H9 (cell line): Measurements from ENCODE around the gene MREG. TPM values are rescaled to one million over a fixed set of nuclear protein-coding genes. Genes with fewer than 3 reads are reported as not detected.
"Not testable (repeated sequence)": the region's sequence is repeated elsewhere in the genome, so short reads cannot be mapped to it uniquely, and the experiment has no call there.

ENCODE experiments used
- DNase-seq: peaks from one replicate; pipeline ENCODE4 v3.0.0-alpha.2; 2017
- H2AFZ ChIP-seq: one replicate; pipeline ENCODE4 v1.6.1; 2013; ENCODE audit warnings: mild to moderate bottlenecking, low read length, control low read depth, moderate library complexity
- H2AK5ac ChIP-seq: 2 replicates; pipeline ENCODE4 v1.6.1; 2013; ENCODE audit warnings: low read length, control low read depth, mixed read lengths; ENCODE audit not compliant: insufficient read length
- H2BK120ac ChIP-seq: one replicate; pipeline ENCODE4 v1.6.1; 2013; ENCODE audit warnings: low read depth, mild to moderate bottlenecking, low read length, control low read depth, inconsistent platforms; ENCODE audit not compliant: poor library complexity, severe bottlenecking
- H2BK12ac ChIP-seq: 2 replicates; pipeline ENCODE4 v1.6.1; 2013; ENCODE audit warnings: low read length, control low read depth, mixed read lengths, low read depth; ENCODE audit not compliant: insufficient read length
- H2BK15ac ChIP-seq: 2 replicates; pipeline ENCODE4 v1.6.1; 2013; ENCODE audit warnings: low read depth, low read length, control low read depth
- H2BK20ac ChIP-seq: one replicate; pipeline ENCODE4 v1.6.1; 2013; ENCODE audit warnings: low read depth, mild to moderate bottlenecking, low read length, control low read depth, inconsistent platforms; ENCODE audit not compliant: poor library complexity, severe bottlenecking
- H2BK5ac ChIP-seq: 2 replicates; pipeline ENCODE4 v1.6.1; 2013; ENCODE audit warnings: low read length, control low read depth, mixed read lengths; ENCODE audit not compliant: insufficient read length
- H3K14ac ChIP-seq: 2 replicates; pipeline ENCODE4 v1.6.1; 2013; ENCODE audit warnings: low read length, control low read depth; ENCODE audit not compliant: insufficient read depth
- H3K18ac ChIP-seq: 2 replicates; pipeline ENCODE4 v1.6.1; 2013; ENCODE audit warnings: low read depth, mild to moderate bottlenecking, mixed read lengths, low read length, control low read depth; ENCODE audit not compliant: insufficient read length
- H3K23ac ChIP-seq: 2 replicates; pipeline ENCODE4 v1.6.1; 2013; ENCODE audit warnings: low read length, control low read depth, mixed read lengths, low read depth; ENCODE audit not compliant: insufficient read length
- H3K23me2 ChIP-seq: 2 replicates; pipeline ENCODE4 v1.6.1; 2013; ENCODE audit warnings: low read depth, mild to moderate bottlenecking, mixed read lengths, low read length, control low read depth; ENCODE audit not compliant: insufficient read length, poor library complexity, severe bottlenecking
- H3K27ac ChIP-seq: 2 replicates; pipeline ENCODE4 v1.5.1; 2013; ENCODE audit warnings: low read length, control low read depth, mixed read lengths, low read depth; ENCODE audit not compliant: insufficient read length
- H3K27me3 ChIP-seq: 2 replicates; pipeline ENCODE4 v1.6.1; 2013; ENCODE audit warnings: low read length, control low read depth, inconsistent platforms; ENCODE audit not compliant: insufficient read depth
- H3K4ac ChIP-seq: 2 replicates; pipeline ENCODE4 v1.6.1; 2013; ENCODE audit warnings: low read depth, mild to moderate bottlenecking, control low read depth, inconsistent platforms, low read length, moderate library complexity
- H3K4me1 ChIP-seq: 2 replicates; pipeline ENCODE4 v1.6.1; 2013; ENCODE audit warnings: low read length, control low read depth, inconsistent platforms; ENCODE audit not compliant: insufficient read depth
- H3K4me2 ChIP-seq: 2 replicates; pipeline ENCODE4 v1.6.1; 2013; ENCODE audit warnings: low read length, control low read depth, mixed read lengths; ENCODE audit not compliant: insufficient read length, insufficient read depth
- H3K56ac ChIP-seq: 2 replicates; pipeline ENCODE4 v1.6.1; 2013; ENCODE audit warnings: low read depth, mild to moderate bottlenecking, mixed read lengths, low read length, control low read depth; ENCODE audit not compliant: insufficient read length
- H3K79me1 ChIP-seq: 2 replicates; pipeline ENCODE4 v1.6.1; 2013; ENCODE audit warnings: low read depth, mild to moderate bottlenecking, moderate library complexity, low read length, control low read depth, inconsistent platforms; ENCODE audit not compliant: insufficient read depth, poor library complexity, severe bottlenecking
- H3K79me2 ChIP-seq: 2 replicates; pipeline ENCODE4 v1.6.1; 2013; ENCODE audit warnings: low read length, control low read depth, inconsistent platforms; ENCODE audit not compliant: insufficient read depth
- H3K9ac ChIP-seq: 2 replicates; pipeline ENCODE4 v1.6.1; 2013; ENCODE audit warnings: low read length, control low read depth, mixed read lengths; ENCODE audit not compliant: insufficient read length; ENCODE audit errors: extremely low read depth
- H3K9me3 ChIP-seq: one replicate; pipeline ENCODE4 v1.6.1; 2013; ENCODE audit warnings: low read depth, low read length, inconsistent platforms; ENCODE audit not compliant: control insufficient read depth
- H3T11ph ChIP-seq: one replicate; pipeline ENCODE4 v1.6.1; 2013; ENCODE audit warnings: mild to moderate bottlenecking, low read length, control low read depth, inconsistent platforms
- H4K20me1 ChIP-seq: one replicate; pipeline ENCODE4 v1.6.1; 2013; ENCODE audit not compliant: control insufficient read depth, insufficient read length, insufficient read depth
- H4K5ac ChIP-seq: 2 replicates; pipeline ENCODE4 v1.6.1; 2013; ENCODE audit warnings: low read depth, mild to moderate bottlenecking, mixed read lengths, low read length, control low read depth; ENCODE audit not compliant: insufficient read length
- H4K8ac ChIP-seq: replicated peaks from 2 replicates; pipeline ENCODE4 v1.6.1; 2013; ENCODE audit warnings: low read length, control low read depth, mixed read lengths, low read depth; ENCODE audit not compliant: insufficient read length
- H4K91ac ChIP-seq: 2 replicates; pipeline ENCODE4 v1.6.1; 2013; ENCODE audit warnings: low read depth, mild to moderate bottlenecking, moderate library complexity, mixed read lengths, low read length, control low read depth; ENCODE audit not compliant: insufficient read length
- H3K27ac Mint-ChIP-seq, 3 experiments: 2 replicates in 2 of 3; 3 replicates in 1 of 3; pipeline ENCODE4 v1.8.0; 2020 to 2021; ENCODE audit warnings: mixed read lengths in 3 of 3, mild to moderate bottlenecking in 1 of 3, moderate library complexity in 1 of 3
- H3K27me3 Mint-ChIP-seq: 2 replicates; pipeline ENCODE4 v1.8.0; 2021; ENCODE audit warnings: low read depth, mild to moderate bottlenecking, moderate library complexity, mixed read lengths
- H3K36me3 Mint-ChIP-seq, 3 experiments: 2 replicates in 2 of 3; 3 replicates in 1 of 3; pipeline ENCODE4 v1.8.0; 2020 to 2021; ENCODE audit warnings: low read depth in 3 of 3, mixed read lengths in 3 of 3; ENCODE audit not compliant: insufficient read depth in 1 of 3
- H3K4me1 Mint-ChIP-seq, 2 experiments: 2 replicates each; pipeline ENCODE4 v1.8.0; 2020; ENCODE audit warnings: mixed read lengths in 2 of 2
- H3K4me3 Mint-ChIP-seq, 2 experiments: 2 replicates in 1 of 2; 3 replicates in 1 of 2; pipeline ENCODE4 v1.8.0; 2020 to 2021; ENCODE audit warnings: mild to moderate bottlenecking in 2 of 2, mixed read lengths in 2 of 2, moderate library complexity in 1 of 2
- H3K9me3 Mint-ChIP-seq, 2 experiments: 2 replicates in 1 of 2; 3 replicates in 1 of 2; pipeline ENCODE4 v1.8.0; 2020; ENCODE audit warnings: mild to moderate bottlenecking in 2 of 2, mixed read lengths in 2 of 2, moderate library complexity in 1 of 2
- CTCF ChIP-seq: fragments of 200-600 bp; sonication (generic); conservative IDR thresholded peaks from 3 replicates; pipeline ENCODE4 v1.8.0; 2021; ENCODE audit warnings: antibody characterized with exemption, mild to moderate bottlenecking
- WGBS: extraction: QIAGEN DNeasy Blood & Tissue Kit; methylation state at CpG from one replicate; pipeline ENCODE4 v1.1.7; 2013; ENCODE audit warnings: missing lambda C conversion rate, low lambda C conversion rate, mixed read lengths; ENCODE audit not compliant: insufficient read length; ENCODE audit errors: extremely low coverage; 5-methylcytosine and 5-hydroxymethylcytosine counted together
- total RNA-seq: library from RNA; stranded (reverse); gene quantifications from 2 replicates; pipeline ENCODE4 v1.2.1, GENCODE V29; 2021

MREG gene
- total RNA-seq, 1 experiment from 2014 or later = 21.8 TPM

GRCh38 chr2:215958257-215958656 lies 55.1 kb downstream of the MREG start:
- Histone ChIP-seq H3K9ac (no peak overlapping the region), H3K4ac (no peak overlapping the region), H3K27ac (no peak overlapping the region), H3K56ac (no peak overlapping the region), H4K91ac (no peak overlapping the region), H4K5ac (no peak overlapping the region), H3T11ph (no peak overlapping the region), H3K27me3 (no peaks in the 10 kb centered on the region), H2BK120ac (no peak overlapping the region), H3K23ac (no peak overlapping the region), H3K14ac (no peak overlapping the region), H3K23me2 (no peaks in the 10 kb centered on the region), H3K18ac (no peak overlapping the region), H3K79me1 (no peaks in the 10 kb centered on the region), H2AK5ac (no peak overlapping the region), H2BK15ac (no peak overlapping the region), H2AFZ (no peak overlapping the region), H4K20me1 (no peaks in the 10 kb centered on the region), H4K8ac (no peak overlapping the region), H3K9me3 (no peaks in the 10 kb centered on the region), H3K79me2 (no peaks in the 10 kb centered on the region; the same call in 1 of the 2 replicates), H3K4me1 (no peaks in the 10 kb centered on the region), H2BK5ac (no peak overlapping the region), H3K4me2 (no peak overlapping the region), H2BK12ac (no peak overlapping the region), H2BK20ac (no peak overlapping the region)
- TF ChIP-seq CTCF = no peak
- no peak for DNase-seq
- peaks cover 7 to 8% of the 10 kb centered on the region in 2 experiments; a peak in 3 of 4 replicates for H3K4me1 Mint-ChIP-seq
- H3K4me3 Mint-ChIP-seq = no peak overlapping the region
- no peaks in the 10 kb centered on the region for H3K27me3 Mint-ChIP-seq
- no CpG with 5 or more reads among the region's 4 CpGs for WGBS
- H3K9me3 Mint-ChIP-seq = no peaks in the 10 kb centered on the region
- peak overlapping the region in 1 of 3 experiments; percentile 70; a peak in 2 of 7 replicates for H3K27ac Mint-ChIP-seq
- H3K36me3 Mint-ChIP-seq = peaks cover 6 to 19% (median 17%) of the 10 kb centered on the region in 3 experiments; a peak in 6 of 7 replicates

DNA sequence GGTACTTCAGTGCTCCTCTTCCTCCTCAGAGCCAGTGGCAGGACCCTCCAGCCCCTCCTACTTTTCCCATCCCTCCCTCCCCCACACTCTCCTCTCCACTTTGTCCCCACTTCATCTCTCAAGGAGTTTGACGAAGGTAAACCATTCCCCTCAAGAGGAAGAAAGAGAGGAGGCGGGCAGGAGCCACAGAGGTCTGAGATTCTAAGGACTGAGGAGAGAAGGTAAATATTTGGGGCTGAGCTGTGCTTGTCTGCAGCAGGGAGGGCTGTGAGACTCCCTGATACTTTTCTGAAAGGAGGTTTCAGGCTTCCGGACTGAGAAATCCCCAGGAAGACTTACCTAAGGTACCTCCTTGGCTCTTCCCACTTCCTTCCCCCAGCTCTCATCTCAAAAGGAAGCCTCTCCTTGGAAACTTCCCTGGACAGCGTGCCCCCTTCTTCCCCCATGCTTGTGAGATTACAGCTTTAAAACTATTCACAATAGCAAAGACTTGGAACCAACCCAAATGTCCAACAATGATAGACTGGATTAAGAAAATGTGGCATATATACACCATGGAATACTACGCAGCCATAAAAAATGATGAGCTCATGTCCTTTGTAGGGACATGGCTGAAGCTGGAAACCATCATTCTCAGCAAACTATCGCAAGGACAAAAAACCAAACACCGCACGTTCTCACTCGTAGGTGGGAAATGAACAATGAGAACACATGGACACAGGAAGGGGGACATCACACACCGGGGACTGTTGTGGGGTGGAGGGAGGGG lies 55.8 kb downstream of the MREG start:
- H3K27ac Mint-ChIP-seq, H4K5ac ChIP-seq: not testable (repeated sequence)

More for the DNA sequence above, 55.8 kb downstream of the MREG start:
- not testable (repeated sequence) for H2AK5ac ChIP-seq, H3K23me2 ChIP-seq, H3K4me3 Mint-ChIP-seq, H3K9me3 Mint-ChIP-seq, H4K91ac ChIP-seq, H2BK15ac ChIP-seq, H3K27me3 Mint-ChIP-seq, H3K27me3 ChIP-seq, H2BK5ac ChIP-seq, H3K56ac ChIP-seq, H3K18ac ChIP-seq, H3K27ac ChIP-seq, DNase-seq, H3K23ac ChIP-seq, H3K4me2 ChIP-seq, H4K20me1 ChIP-seq, H3K9me3 ChIP-seq, H3K9ac ChIP-seq, H3T11ph ChIP-seq, H3K79me2 ChIP-seq, H4K8ac ChIP-seq, H3K4ac ChIP-seq, H3K79me1 ChIP-seq, H2AFZ ChIP-seq, H2BK12ac ChIP-seq, H2BK20ac ChIP-seq, H2BK120ac ChIP-seq, H3K4me1 Mint-ChIP-seq, H3K4me1 ChIP-seq, H3K14ac ChIP-seq
- no CpG with 5 or more reads among the region's 10 CpGs for WGBS
- H3K36me3 Mint-ChIP-seq = peaks cover 6 to 19% (median 17%) of the 10 kb centered on the region in 3 experiments; a peak in 6 of 7 replicates
